Stimulated activated CD4-positive, alpha-beta T cell treated with anti-CD3 and anti-CD28 coated beads, Interleukin-4, amount 100 ng/mL, for 24 hours (primary cell): Measurements from ENCODE around the gene SOCS2.
"Not testable (repeated sequence)": the region's sequence is repeated elsewhere in the genome, so short reads cannot be mapped to it uniquely, and the experiment has no call there.

ENCODE experiments used
- DNase-seq: peaks from one replicate; pipeline ENCODE4 v3.0.0-alpha.2; 2020

Gene SOCS2

GRCh38 chr12:93595351-93595750, 22.9 kb downstream of the SOCS2 start:
- no peak for DNase-seq

GRCh38 chr12:93597608-93598007, 25.1 kb downstream of the SOCS2 start:
- no peak for DNase-seq

GRCh38 chr12:93599192-93599591, 26.7 kb downstream of the SOCS2 start:
- no peak for DNase-seq

GRCh38 chr12:93601591-93601990, 29.1 kb downstream of the SOCS2 start:
- no peak for DNase-seq

- no peak for DNase-seq
These were observed 30.6 kb downstream of the SOCS2 start for GRCh38 chr12:93602897-93603668.

- DNase-seq, result no peak
These were observed 31.3 kb downstream of the SOCS2 start for GRCh38 chr12:93603762-93604161.

GRCh38 chr12:93608313-93608712, 35.8 kb downstream of the SOCS2 start:
- DNase-seq, result no peak

GRCh38 chr12:93609281-93610192, 37.1 kb downstream of the SOCS2 start:
- no peak for DNase-seq

- DNase-seq, result no peak
These were observed 40.3 kb downstream of the SOCS2 start for GRCh38 chr12:93612776-93613175.

GRCh38 chr12:93614917-93615596, 42.6 kb downstream of the SOCS2 start:
- no peak for DNase-seq

GRCh38 chr12:93616584-93617101, 44.2 kb downstream of the SOCS2 start:
- DNase-seq, result no peak

- DNase-seq, result no peak
These were observed 46.5 kb downstream of the SOCS2 start for GRCh38 chr12:93618891-93619410.

GRCh38 chr12:93621986-93622385, 49.5 kb downstream of the SOCS2 start:
- DNase-seq, result no peak

- no peak for DNase-seq
These were observed 50.0 kb downstream of the SOCS2 start for GRCh38 chr12:93622485-93622884.

- no peak for DNase-seq
These were observed 52.3 kb downstream of the SOCS2 start for GRCh38 chr12:93624595-93625294.

- DNase-seq, result not testable (repeated sequence)
These were observed 52.8 kb downstream of the SOCS2 start for GRCh38 chr12:93625295-93625645.

GRCh38 chr12:93626160-93626559, 53.7 kb downstream of the SOCS2 start:
- DNase-seq, result no peak
